Memory B cell (primary cell): ENCODE results near the gene NIF3L1.

Experiments
- ATAC-seq: fragments of 150-1000 bp; cut with Tn5 transposase; 2 replicates; pipeline ENCODE4 v1.10.0; 2021; ENCODE audit warnings: low read depth, mild to moderate bottlenecking, moderate library complexity
- DNase-seq, 2 donors: peaks; one replicate each; pipeline ENCODE4 v3.0.0; 2022; ENCODE audit warnings: low spot score in 2 of 2
- H3K27ac Mint-ChIP-seq: one replicate; pipeline ENCODE4 v1.8.0; 2022; ENCODE audit warnings: mild to moderate bottlenecking, moderate library complexity, mixed read lengths
- H3K27me3 Mint-ChIP-seq: one replicate; pipeline ENCODE4 v1.8.0; 2022; ENCODE audit warnings: mixed read lengths
- H3K36me3 Mint-ChIP-seq: one replicate; pipeline ENCODE4 v1.8.0; 2022; ENCODE audit warnings: mild to moderate bottlenecking, mixed read lengths
- H3K4me1 Mint-ChIP-seq: one replicate; pipeline ENCODE4 v1.8.0; 2022; ENCODE audit warnings: mixed read lengths
- H3K4me3 Mint-ChIP-seq: one replicate; pipeline ENCODE4 v1.8.0; 2022; ENCODE audit warnings: mild to moderate bottlenecking, moderate library complexity, mixed read lengths
- H3K9me3 Mint-ChIP-seq: one replicate; pipeline ENCODE4 v1.8.0; 2022; ENCODE audit warnings: mixed read lengths

The NIF3L1 gene

GRCh38 chr2:200888704-200889625 lies at the start of gene NIF3L1, which contains the start of gene PPIL3:
Gene NIF3L1 (plus strand): TSS chr2:200889371. CDS start chr2:200891944, 2,573 bp downstream.
Gene PPIL3 (minus strand): TSS chr2:200889077. CDS start chr2:200887615, 1,462 bp downstream.
- Mint-ChIP-seq H3K27me3 (no peaks in the 10 kb centered on the region), H3K27ac (peak within 1 kb of the TSS; percentile 99), H3K4me3 (peak within 1 kb of the TSS; percentile 95), H3K4me1 (peaks cover 22% of the 10 kb centered on the region), H3K36me3 (peaks cover 8% of the 10 kb centered on the region), H3K9me3 (no peaks in the 10 kb centered on the region)
- ATAC-seq (peak; percentile 83), DNase-seq (peak; percentile 91 to 92)

GRCh38 chr2:200839513-200839912 lies 49.7 kb upstream of the NIF3L1 start:
- Mint-ChIP-seq H3K27me3 (no peaks in the 10 kb centered on the region), H3K27ac (no peak overlapping the region), H3K9me3 (peaks cover 6% of the 10 kb centered on the region), H3K4me1 (no peaks in the 10 kb centered on the region), H3K36me3 (no peaks in the 10 kb centered on the region), H3K4me3 (no peak overlapping the region)
- ATAC-seq (no peak), DNase-seq (no peak)

- Mint-ChIP-seq H3K27ac (no peak overlapping the region), H3K36me3 (no peaks in the 10 kb centered on the region), H3K27me3 (no peaks in the 10 kb centered on the region), H3K4me1 (no peaks in the 10 kb centered on the region), H3K4me3 (no peak overlapping the region), H3K9me3 (no peaks in the 10 kb centered on the region)
- DNase-seq (no peak), ATAC-seq (no peak)
Measured at GRCh38 chr2:200843993-200844948, 44.9 kb upstream of the NIF3L1 start.

GRCh38 chr2:200845194-200845593 lies 44.0 kb upstream of the NIF3L1 start:
- Mint-ChIP-seq H3K4me1 (no peaks in the 10 kb centered on the region), H3K27ac (no peak overlapping the region), H3K27me3 (no peaks in the 10 kb centered on the region), H3K36me3 (no peaks in the 10 kb centered on the region), H3K4me3 (no peak overlapping the region), H3K9me3 (no peaks in the 10 kb centered on the region)
- no peak for DNase-seq
- ATAC-seq: no peak

GRCh38 chr2:200845669-200846325 lies 43.4 kb upstream of the NIF3L1 start:
- DNase-seq: no peak
- no peaks in the 10 kb centered on the region for H3K4me1 Mint-ChIP-seq
- H3K27me3 Mint-ChIP-seq: no peaks in the 10 kb centered on the region
- no peaks in the 10 kb centered on the region for H3K9me3 Mint-ChIP-seq
- H3K4me3 Mint-ChIP-seq: no peak overlapping the region
- peaks cover 2% of the 10 kb centered on the region for H3K36me3 Mint-ChIP-seq
- H3K27ac Mint-ChIP-seq: no peak overlapping the region
- ATAC-seq: no peak

- Mint-ChIP-seq H3K4me3 (no peak overlapping the region), H3K36me3 (peaks cover 5% of the 10 kb centered on the region), H3K4me1 (no peaks in the 10 kb centered on the region), H3K27ac (no peak overlapping the region), H3K9me3 (no peaks in the 10 kb centered on the region), H3K27me3 (no peaks in the 10 kb centered on the region)
- DNase-seq: no peak
- ATAC-seq: no peak
Measured at GRCh38 chr2:200847269-200847668, 41.9 kb upstream of the NIF3L1 start.

- no peak overlapping the region for H3K4me3 Mint-ChIP-seq
- no peaks in the 10 kb centered on the region for H3K27me3 Mint-ChIP-seq
- H3K36me3 Mint-ChIP-seq: peaks cover 11% of the 10 kb centered on the region
- H3K4me1 Mint-ChIP-seq: no peaks in the 10 kb centered on the region
- no peaks in the 10 kb centered on the region for H3K9me3 Mint-ChIP-seq
- ATAC-seq (no peak), DNase-seq (no peak)
- peak overlapping the region; percentile 36 for H3K27ac Mint-ChIP-seq
Measured at GRCh38 chr2:200847939-200848338, 41.2 kb upstream of the NIF3L1 start.

GRCh38 chr2:200850512-200851256 lies 38.5 kb upstream of the NIF3L1 start:
- Mint-ChIP-seq H3K4me3 (no peak overlapping the region), H3K27me3 (no peaks in the 10 kb centered on the region)

GRCh38 chr2:200851398-200852248 lies 37.5 kb upstream of the NIF3L1 start:
- H3K4me3 Mint-ChIP-seq: no peak overlapping the region
- peak overlapping the region; percentile 86 for H3K27ac Mint-ChIP-seq
- H3K4me1 Mint-ChIP-seq: peaks cover 1% of the 10 kb centered on the region
- DNase-seq (no peak), ATAC-seq (peak; percentile 8)
- H3K27me3 Mint-ChIP-seq: no peaks in the 10 kb centered on the region
- peaks cover 21% of the 10 kb centered on the region for H3K36me3 Mint-ChIP-seq
- H3K9me3 Mint-ChIP-seq: no peaks in the 10 kb centered on the region

More at GRCh38 chr2:200850512-200851256, 38.5 kb upstream of the NIF3L1 start:
- ATAC-seq (no peak), DNase-seq (no peak)
- H3K9me3 Mint-ChIP-seq: no peaks in the 10 kb centered on the region
- H3K36me3 Mint-ChIP-seq: peaks cover 20% of the 10 kb centered on the region
- H3K27ac Mint-ChIP-seq: no peak overlapping the region
- H3K4me1 Mint-ChIP-seq: no peaks in the 10 kb centered on the region

GRCh38 chr2:200852605-200853004 lies 36.6 kb upstream of the NIF3L1 start:
- H3K36me3 Mint-ChIP-seq: peaks cover 28% of the 10 kb centered on the region
- H3K9me3 Mint-ChIP-seq: no peaks in the 10 kb centered on the region
- H3K4me1 Mint-ChIP-seq: peaks cover 2% of the 10 kb centered on the region
- no peak overlapping the region for H3K4me3 Mint-ChIP-seq
- peak overlapping the region; percentile 86 for H3K27ac Mint-ChIP-seq
- no peak for ATAC-seq
- no peak for DNase-seq
- no peaks in the 10 kb centered on the region for H3K27me3 Mint-ChIP-seq

- H3K27ac Mint-ChIP-seq: peak overlapping the region; percentile 8
- DNase-seq: no peak
- peaks cover 50% of the 10 kb centered on the region for H3K36me3 Mint-ChIP-seq
- H3K9me3 Mint-ChIP-seq: no peaks in the 10 kb centered on the region
- H3K4me3 Mint-ChIP-seq: no peak overlapping the region
- H3K27me3 Mint-ChIP-seq: no peaks in the 10 kb centered on the region
- ATAC-seq: no peak
- peaks cover 26% of the 10 kb centered on the region for H3K4me1 Mint-ChIP-seq
Measured at GRCh38 chr2:200856806-200857205, 32.4 kb upstream of the NIF3L1 start.

- peak overlapping the region; percentile 88 for H3K27ac Mint-ChIP-seq
- H3K9me3 Mint-ChIP-seq: no peaks in the 10 kb centered on the region
- peaks cover 46% of the 10 kb centered on the region for H3K36me3 Mint-ChIP-seq
- no peak for ATAC-seq
- H3K27me3 Mint-ChIP-seq: no peaks in the 10 kb centered on the region
- no peak for DNase-seq
- H3K4me3 Mint-ChIP-seq: peak overlapping the region; percentile 84
- H3K4me1 Mint-ChIP-seq: peaks cover 37% of the 10 kb centered on the region
Measured at GRCh38 chr2:200860092-200860795, 28.9 kb upstream of the NIF3L1 start.
